A673 (cell line): ENCODE results near the gene PRRC2B. TPM values are rescaled to one million over a fixed set of nuclear protein-coding genes. Genes with fewer than 3 reads are reported as not detected.

Experiments used
- BruUV-seq: library from RNA; stranded (reverse); fragments of 400-500 nt; replicated peaks from 2 replicates; lab custom pipeline; 2021; lab: Mats Ljungman, UMichigan
- CTCF ChIA-PET: fragments of 300-600 bp; sonication (Branson Sonifier 250); formaldehyde crosslinking; loops from one replicate; lab custom pipeline; 2022; ENCODE audit warnings: antibody characterized with exemption; lab: Charles Lee
- POLR2A ChIA-PET: fragments of 300-600 bp; sonication (Branson Sonifier 250); formaldehyde crosslinking; loops from one replicate; lab custom pipeline; 2022; ENCODE audit warnings: antibody characterized with exemption; ENCODE audit not compliant: low non-redundant PET; lab: Charles Lee
- DNase-seq: peaks from one replicate; pipeline ENCODE4 v3.0.0-alpha.2; 2015; ENCODE audit warnings: low spot score
- H3K27ac ChIP-seq: fragments of 200-600 bp; sonication (generic); 2 replicates; pipeline ENCODE4 v1.5.1; 2016; ENCODE audit warnings: mixed run types, low read depth, mild to moderate bottlenecking, mixed read lengths, antibody characterized with exemption, low read length; ENCODE audit not compliant: poor library complexity, severe bottlenecking
- H3K27me3 ChIP-seq: fragments of 200-600 bp; sonication (generic); replicated peaks from 2 replicates; pipeline ENCODE4 v1.6.1; 2017; ENCODE audit warnings: mixed run types, low read depth, mild to moderate bottlenecking, mixed read lengths, antibody characterized with exemption, low read length; ENCODE audit not compliant: insufficient read depth, poor library complexity
- H3K36me3 ChIP-seq: fragments of 200-600 bp; sonication (generic); 2 replicates; pipeline ENCODE4 v1.6.1; 2016; ENCODE audit warnings: mixed run types, mild to moderate bottlenecking, mixed read lengths, antibody characterized with exemption, low read length; ENCODE audit not compliant: insufficient read depth, poor library complexity, severe bottlenecking
- H3K4me1 ChIP-seq: fragments of 200-600 bp; sonication (generic); 2 replicates; pipeline ENCODE4 v1.6.1; 2017; ENCODE audit warnings: mixed run types, mild to moderate bottlenecking, mixed read lengths, antibody characterized with exemption, low read length; ENCODE audit not compliant: insufficient read depth, poor library complexity, severe bottlenecking
- H3K4me3 ChIP-seq: fragments of 200-600 bp; sonication (generic); 2 replicates; pipeline ENCODE4 v1.5.1; 2016; ENCODE audit warnings: low read depth, mixed run types, mild to moderate bottlenecking, mixed read lengths, low read length; ENCODE audit not compliant: poor library complexity, severe bottlenecking
- H3K9me3 ChIP-seq: fragments of 200-600 bp; sonication (generic); 2 replicates; pipeline ENCODE4 v1.6.1; 2016; ENCODE audit warnings: mixed run types, low read depth, mild to moderate bottlenecking, mixed read lengths, antibody characterized with exemption, low read length; ENCODE audit not compliant: poor library complexity, severe bottlenecking
- EZH2 ChIP-seq: fragments of 200-600 bp; sonication (generic); IDR thresholded peaks from 2 replicates; pipeline ENCODE4 v1.6.1; 2017; ENCODE audit warnings: borderline replicate concordance, low read depth, mild to moderate bottlenecking, mixed read lengths, antibody characterized with exemption, low read length; ENCODE audit not compliant: poor library complexity, severe bottlenecking
- intact Hi-C: fragments of 100-400 bp; cut with micrococcal nuclease; formaldehyde crosslinking; loops from one replicate; pipeline ENCODE4 v1.10.0; 2022; ENCODE audit not compliant: unreplicated experiment
- total RNA-seq: library from RNA; stranded (reverse); gene quantifications from 2 replicates; pipeline ENCODE4 v1.2.3, GENCODE V29; 2021
- TF ChIP-seq, protein P1 (sequence below): fragments of 300-800, 200-600 bp; sonication (generic); conservative IDR thresholded peaks from 2 replicates; pipeline ENCODE4 v1.5.1; 2017; ENCODE audit warnings: low read depth, mild to moderate bottlenecking, antibody characterized with exemption, low read length, moderate library complexity, mixed read lengths

Gene PRRC2B
- total RNA-seq, 1 experiment from 2014 or later: 317 TPM

DNA sequence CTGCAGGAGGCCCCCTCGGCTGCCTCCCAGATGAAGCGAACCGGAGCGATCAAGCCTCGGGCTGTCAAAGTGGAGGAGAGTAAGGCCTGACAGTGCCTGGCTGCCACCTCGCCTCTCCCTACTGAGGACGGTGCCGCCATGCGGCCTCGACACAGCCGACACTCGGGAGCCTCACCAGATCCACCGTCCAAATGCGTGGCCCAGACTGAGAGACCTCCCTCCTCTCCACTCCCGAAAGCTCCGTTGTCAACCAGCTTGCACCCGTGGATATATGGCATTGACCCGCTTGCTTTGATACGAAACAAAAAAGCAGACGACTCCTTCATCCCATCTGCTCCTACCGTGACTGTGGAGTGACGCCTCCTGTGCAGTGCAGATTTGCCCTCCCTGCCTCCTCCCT is 101.9 kb downstream of the PRRC2B start:
- no peaks in the 10 kb centered on the region for H3K4me1 ChIP-seq
- TF ChIP-seq, protein P1, sequence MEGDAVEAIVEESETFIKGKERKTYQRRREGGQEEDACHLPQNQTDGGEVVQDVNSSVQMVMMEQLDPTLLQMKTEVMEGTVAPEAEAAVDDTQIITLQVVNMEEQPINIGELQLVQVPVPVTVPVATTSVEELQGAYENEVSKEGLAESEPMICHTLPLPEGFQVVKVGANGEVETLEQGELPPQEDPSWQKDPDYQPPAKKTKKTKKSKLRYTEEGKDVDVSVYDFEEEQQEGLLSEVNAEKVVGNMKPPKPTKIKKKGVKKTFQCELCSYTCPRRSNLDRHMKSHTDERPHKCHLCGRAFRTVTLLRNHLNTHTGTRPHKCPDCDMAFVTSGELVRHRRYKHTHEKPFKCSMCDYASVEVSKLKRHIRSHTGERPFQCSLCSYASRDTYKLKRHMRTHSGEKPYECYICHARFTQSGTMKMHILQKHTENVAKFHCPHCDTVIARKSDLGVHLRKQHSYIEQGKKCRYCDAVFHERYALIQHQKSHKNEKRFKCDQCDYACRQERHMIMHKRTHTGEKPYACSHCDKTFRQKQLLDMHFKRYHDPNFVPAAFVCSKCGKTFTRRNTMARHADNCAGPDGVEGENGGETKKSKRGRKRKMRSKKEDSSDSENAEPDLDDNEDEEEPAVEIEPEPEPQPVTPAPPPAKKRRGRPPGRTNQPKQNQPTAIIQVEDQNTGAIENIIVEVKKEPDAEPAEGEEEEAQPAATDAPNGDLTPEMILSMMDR: no peak
- no peak for DNase-seq
- intact Hi-C loops: no loop called here
- H3K27ac ChIP-seq: no peak overlapping the region
- CTCF ChIA-PET: no interaction called here
- POLR2A ChIA-PET: no interaction called here
- no peak overlapping the region for H3K4me3 ChIP-seq
- no peaks in the 10 kb centered on the region for H3K9me3 ChIP-seq
- no TSS peak for BruUV-seq
- H3K27me3 ChIP-seq: no peaks in the 10 kb centered on the region
- H3K36me3 ChIP-seq: peaks cover 95% of the 10 kb centered on the region

DNA sequence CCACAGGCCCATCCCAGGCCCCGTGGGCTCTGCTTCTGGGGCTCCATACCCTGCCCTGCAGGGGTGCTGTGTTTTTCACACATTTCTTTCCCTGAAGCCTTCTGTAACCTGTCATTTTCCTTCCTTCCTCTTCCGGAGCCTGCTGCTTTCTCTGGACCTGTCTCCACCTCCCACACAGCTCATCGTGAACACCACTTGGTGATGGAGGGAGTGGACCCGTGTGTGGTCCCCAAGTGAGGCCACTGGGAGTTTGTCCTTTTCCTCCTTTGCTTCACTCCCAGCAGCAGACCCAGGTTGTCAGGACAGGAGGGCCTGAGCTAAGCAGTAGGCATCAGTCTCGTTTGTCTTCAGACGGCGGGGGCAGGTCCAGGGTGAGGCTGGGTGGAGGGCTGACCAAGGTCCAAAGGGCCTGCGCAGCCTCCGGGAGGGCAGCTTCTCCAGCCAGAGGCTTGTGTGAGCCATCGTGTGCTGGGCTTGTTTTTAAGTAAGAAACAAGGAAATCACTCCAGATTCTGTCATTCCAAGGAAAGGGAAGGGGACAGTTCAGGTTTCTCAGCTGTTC is 103.0 kb downstream of the PRRC2B start:
- ChIA-PET CTCF (no interaction called here), POLR2A (no interaction called here)
- TF ChIP-seq, protein P1: no peak
- TF ChIP-seq EZH2: no peak
- no TSS peak for BruUV-seq
- no peak for DNase-seq
- Histone ChIP-seq H3K4me3 (no peak overlapping the region), H3K9me3 (no peaks in the 10 kb centered on the region), H3K36me3 (peaks cover 83% of the 10 kb centered on the region), H3K27ac (no peak overlapping the region), H3K4me1 (no peaks in the 10 kb centered on the region), H3K27me3 (no peaks in the 10 kb centered on the region)
- intact Hi-C loops: no loop called here

DNA sequence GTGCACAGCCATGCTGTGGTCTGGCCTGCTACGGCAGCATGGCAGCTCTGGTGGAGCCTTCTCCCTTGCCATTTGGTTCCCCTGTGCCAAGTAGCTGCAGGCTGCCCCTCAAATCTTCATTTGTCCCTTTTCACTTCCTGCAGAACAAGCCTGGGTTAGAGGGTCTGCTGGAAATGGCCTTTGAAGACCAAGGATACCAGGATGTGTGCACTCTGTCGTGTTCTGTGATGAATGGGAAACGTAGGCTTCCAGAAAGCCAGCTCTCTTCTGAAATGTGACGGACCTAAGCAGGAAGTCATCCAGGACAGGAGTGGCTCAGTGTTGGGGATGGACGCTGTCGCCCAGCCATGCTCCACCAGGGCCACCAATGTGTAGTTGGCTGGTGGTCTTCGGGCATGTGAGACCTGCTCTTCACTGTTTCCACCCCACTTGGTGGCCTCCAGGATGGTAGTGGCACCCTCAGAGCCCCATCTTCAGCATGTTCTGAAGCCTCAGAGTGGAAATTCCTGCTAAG is 105.4 kb downstream of the PRRC2B start:
- POLR2A ChIA-PET: no interaction called here
- peaks cover 59% of the 10 kb centered on the region for H3K36me3 ChIP-seq
- H3K4me1 ChIP-seq: peaks cover 5% of the 10 kb centered on the region

More for the DNA sequence above, 105.4 kb downstream of the PRRC2B start:
- intact Hi-C loops: no loop called here
- no peak overlapping the region for H3K4me3 ChIP-seq
- TF ChIP-seq EZH2: no peak
- TF ChIP-seq, protein P1: no peak
- no peak overlapping the region for H3K27ac ChIP-seq
- CTCF ChIA-PET: interaction anchor here (1.0 kb wide), 1 partner anchor 22 kb away, joined by 3 read pairs; no protein-coding TSS in a partner anchor
- no peaks in the 10 kb centered on the region for H3K27me3 ChIP-seq
- no peak for DNase-seq
- BruUV-seq: no TSS peak
- no peaks in the 10 kb centered on the region for H3K9me3 ChIP-seq
